Skeletal muscle satellite cell (primary cell): ENCODE measurements around the gene PKD2L2.
"Not testable (repeated sequence)": the region's sequence is repeated elsewhere in the genome, so short reads cannot be mapped to it uniquely, and the experiment has no call there.

Experiments used
- H3K27me3 ChIP-seq: 2 replicates; pipeline ENCODE4 v1.7.0; 2013; ENCODE audit warnings: low read length; ENCODE audit not compliant: control insufficient read depth, insufficient read depth
- H3K36me3 ChIP-seq: 2 replicates; pipeline ENCODE4 v1.7.0; 2013; ENCODE audit warnings: mild to moderate bottlenecking, control low read depth, low read length; ENCODE audit not compliant: insufficient read depth
- H3K4me1 ChIP-seq: 2 replicates; pipeline ENCODE4 v1.7.0; 2013; ENCODE audit warnings: low read length; ENCODE audit not compliant: control insufficient read depth, insufficient read depth
- H3K4me2 ChIP-seq: 2 replicates; pipeline ENCODE4 v1.7.0; 2013; ENCODE audit warnings: mild to moderate bottlenecking, low read length
- H3K4me3 ChIP-seq: 2 replicates; pipeline ENCODE4 v1.7.0; 2013; ENCODE audit warnings: low read length
- H3K9ac ChIP-seq: 2 replicates; pipeline ENCODE4 v1.7.0; 2013; ENCODE audit warnings: mild to moderate bottlenecking, low read depth, low read length, moderate library complexity
- H3K9me3 ChIP-seq: replicated peaks from 2 replicates; pipeline ENCODE4 v1.7.0; 2013; ENCODE audit warnings: mild to moderate bottlenecking, control low read depth, low read length

The PKD2L2 gene

DNA sequence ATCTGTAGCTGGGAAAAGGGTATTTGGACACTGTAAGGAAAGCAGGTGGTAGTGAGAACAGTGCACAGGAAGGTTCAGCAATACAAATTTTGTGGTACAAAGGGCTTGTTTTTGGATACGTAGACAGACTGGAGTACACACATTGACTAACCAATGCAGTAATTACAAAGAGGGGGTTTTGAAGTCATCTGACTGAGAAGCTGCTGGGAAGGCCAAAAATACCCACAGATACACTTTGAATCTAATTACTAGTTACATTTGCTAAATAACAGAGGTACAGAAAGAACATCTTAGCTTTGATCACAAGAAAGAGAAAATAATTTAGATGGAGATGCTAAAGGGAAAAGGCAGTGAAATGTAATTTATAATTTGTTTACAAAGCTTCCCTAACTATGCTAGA lies 45.9 kb downstream of the PKD2L2 start:
- Histone ChIP-seq H3K9me3 (no peaks in the 10 kb centered on the region), H3K4me2 (no peak overlapping the region), H3K27me3 (no peaks in the 10 kb centered on the region), H3K9ac (no peak overlapping the region), H3K4me1 (peaks cover 4% of the 10 kb centered on the region), H3K36me3 (peaks cover 27% of the 10 kb centered on the region), H3K4me3 (no peak overlapping the region)

DNA sequence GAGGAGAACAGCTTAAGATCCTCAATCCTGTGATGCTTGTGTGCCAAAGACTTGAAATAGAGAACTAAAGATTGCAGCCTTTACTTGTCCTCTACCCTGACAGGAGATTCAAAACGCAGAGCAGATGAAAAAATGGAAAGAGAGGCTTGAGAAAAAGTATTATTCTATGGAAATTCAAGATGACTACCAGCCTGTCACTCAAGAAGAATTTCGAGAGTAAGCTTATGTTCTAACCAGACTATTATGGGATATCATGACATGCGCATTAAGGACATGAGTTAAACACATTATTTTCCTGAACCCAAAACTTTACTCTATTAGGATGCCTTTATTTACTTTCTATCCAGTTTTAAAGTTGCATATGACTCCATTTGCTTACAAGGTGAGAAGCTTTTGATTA lies 46.4 kb downstream of the PKD2L2 start:
- peaks cover 4% of the 10 kb centered on the region for H3K4me1 ChIP-seq
- no peaks in the 10 kb centered on the region for H3K9me3 ChIP-seq
- no peak overlapping the region for H3K9ac ChIP-seq
- H3K4me2 ChIP-seq, result no peak overlapping the region
- H3K4me3 ChIP-seq, result no peak overlapping the region
- H3K36me3 ChIP-seq, result peaks cover 31% of the 10 kb centered on the region
- H3K27me3 ChIP-seq, result no peaks in the 10 kb centered on the region

DNA sequence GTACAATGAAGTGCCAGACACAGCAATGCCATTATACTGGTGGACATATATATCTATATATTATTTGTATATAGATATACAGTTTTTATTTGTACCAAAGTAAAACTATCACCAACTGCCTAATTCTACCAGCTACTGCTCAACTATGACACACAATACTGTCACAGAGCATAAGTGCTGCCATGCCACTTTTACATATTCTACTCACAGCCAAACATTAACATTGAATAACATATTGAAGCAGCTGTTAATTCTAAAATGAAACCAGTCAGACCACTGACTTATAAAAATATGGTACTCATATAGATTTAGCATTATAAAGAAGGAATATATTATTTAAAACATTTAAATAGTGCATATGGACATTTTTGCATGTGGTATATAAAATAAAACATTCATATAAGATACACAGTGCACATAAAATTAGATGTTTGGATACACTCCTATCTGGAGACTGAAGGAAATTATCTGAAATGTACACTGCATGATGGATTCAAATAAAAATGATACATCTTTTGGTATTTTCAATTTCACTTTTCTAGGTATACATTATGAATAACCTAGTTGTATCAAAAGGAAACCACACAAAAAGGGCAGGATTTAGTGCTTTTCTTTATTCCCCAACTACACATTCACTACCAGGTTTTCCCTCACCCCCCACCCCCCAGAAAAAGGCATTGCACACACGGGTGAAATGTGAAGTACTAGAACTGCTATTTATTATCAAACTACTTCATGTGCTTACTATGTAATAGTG lies 48.9 kb downstream of the PKD2L2 start:
- Histone ChIP-seq H3K36me3 (peaks cover 54% of the 10 kb centered on the region), H3K4me1 (peaks cover 4% of the 10 kb centered on the region), H3K4me2 (no peak overlapping the region), H3K9me3 (no peaks in the 10 kb centered on the region), H3K27me3 (no peaks in the 10 kb centered on the region), H3K9ac (no peak overlapping the region), H3K4me3 (no peak overlapping the region)

DNA sequence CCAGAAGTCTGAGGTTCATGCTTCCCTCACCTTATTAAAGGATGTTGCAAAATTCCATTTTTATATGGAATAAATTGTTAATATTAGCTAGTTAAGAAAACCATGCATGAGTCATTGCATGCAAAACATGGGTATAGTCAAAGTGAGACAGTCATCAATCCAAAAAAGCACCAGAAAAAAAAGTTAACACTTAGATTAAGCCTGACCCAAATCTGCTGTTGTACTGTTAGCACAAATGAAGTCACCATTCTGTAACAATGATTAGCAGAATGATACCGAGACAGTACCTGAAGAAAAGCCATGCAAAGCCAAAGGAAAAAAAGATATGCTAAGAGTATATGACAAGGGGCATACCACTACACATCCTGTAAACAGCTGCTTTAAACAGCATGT lies 49.5 kb downstream of the PKD2L2 start:
- Histone ChIP-seq H3K27me3 (no peaks in the 10 kb centered on the region), H3K9ac (no peak overlapping the region), H3K9me3 (no peaks in the 10 kb centered on the region), H3K4me3 (no peak overlapping the region), H3K36me3 (peaks cover 57% of the 10 kb centered on the region), H3K4me1 (peaks cover under 1% of the 10 kb centered on the region), H3K4me2 (no peak overlapping the region)

DNA sequence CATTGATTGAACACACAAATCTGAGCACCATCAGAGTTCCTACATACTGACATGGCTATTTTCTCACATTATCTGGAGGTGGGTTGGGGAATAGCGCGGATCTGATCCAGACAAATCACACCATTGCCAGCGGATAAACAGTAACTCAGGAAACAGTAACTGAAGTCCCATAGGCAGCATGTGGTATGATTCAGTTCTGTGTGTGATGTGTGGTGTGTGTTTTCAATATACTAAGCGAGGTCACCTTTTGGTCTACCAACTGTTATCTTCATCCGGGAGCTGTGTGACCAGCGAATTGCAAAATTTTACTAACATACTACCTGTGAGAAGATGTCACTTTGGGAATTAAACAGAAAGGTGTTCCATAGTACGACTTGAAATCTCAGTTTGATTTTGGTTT lies 50.1 kb downstream of the PKD2L2 start:
- no peaks in the 10 kb centered on the region for H3K9me3 ChIP-seq
- H3K36me3 ChIP-seq, result peaks cover 60% of the 10 kb centered on the region
- no peak overlapping the region for H3K4me2 ChIP-seq
- H3K27me3 ChIP-seq, result no peaks in the 10 kb centered on the region
- H3K4me1 ChIP-seq, result no peaks in the 10 kb centered on the region
- no peak overlapping the region for H3K9ac ChIP-seq
- no peak overlapping the region for H3K4me3 ChIP-seq

DNA sequence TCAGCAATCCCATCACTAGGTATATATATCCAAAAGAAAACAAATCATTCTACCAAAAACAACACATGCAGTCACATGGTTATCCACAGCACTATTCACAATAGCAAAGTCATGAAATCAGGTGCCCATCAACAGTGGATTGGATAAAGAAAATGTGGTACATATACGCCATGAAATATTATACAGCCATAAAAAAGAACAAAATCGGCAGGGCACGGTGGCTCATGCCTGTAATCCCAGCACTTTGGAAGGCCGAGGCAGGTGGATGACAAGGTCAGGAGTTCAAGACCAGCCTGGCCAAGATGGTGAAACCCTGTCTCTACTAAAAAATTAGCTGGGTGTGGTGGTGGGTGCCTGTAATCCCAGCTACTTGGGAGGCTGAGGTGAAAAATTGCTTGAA lies 55.0 kb downstream of the PKD2L2 start:
- not testable (repeated sequence) for H3K4me1 ChIP-seq, H3K4me3 ChIP-seq, H3K4me2 ChIP-seq, H3K9me3 ChIP-seq, H3K9ac ChIP-seq, H3K27me3 ChIP-seq
- peaks cover 72% of the 10 kb centered on the region for H3K36me3 ChIP-seq

DNA sequence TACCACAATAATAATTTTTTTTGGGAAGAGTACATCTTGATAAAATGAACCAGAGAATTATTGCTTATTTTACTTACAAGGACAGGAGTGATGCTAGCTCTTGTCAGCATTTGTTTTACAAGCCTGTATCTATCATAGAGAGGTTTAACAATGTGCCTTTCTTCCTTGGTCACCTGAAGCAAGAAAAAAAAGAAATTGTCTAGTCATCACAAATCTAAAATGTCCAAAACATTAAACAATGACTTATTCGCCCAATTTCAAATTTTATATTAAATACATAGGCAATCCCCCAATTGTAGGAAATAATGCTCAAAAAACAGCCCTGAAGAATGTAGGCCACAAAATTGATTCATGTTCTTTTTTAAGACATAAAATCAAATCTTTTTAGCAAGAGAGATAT lies 56.6 kb downstream of the PKD2L2 start:
- no peak overlapping the region for H3K9ac ChIP-seq
- H3K4me3 ChIP-seq, result no peak overlapping the region
- H3K9me3 ChIP-seq, result no peaks in the 10 kb centered on the region
- H3K4me1 ChIP-seq, result no peaks in the 10 kb centered on the region
- H3K36me3 ChIP-seq, result peaks cover 64% of the 10 kb centered on the region
- H3K4me2 ChIP-seq, result no peak overlapping the region
- H3K27me3 ChIP-seq, result no peaks in the 10 kb centered on the region

DNA sequence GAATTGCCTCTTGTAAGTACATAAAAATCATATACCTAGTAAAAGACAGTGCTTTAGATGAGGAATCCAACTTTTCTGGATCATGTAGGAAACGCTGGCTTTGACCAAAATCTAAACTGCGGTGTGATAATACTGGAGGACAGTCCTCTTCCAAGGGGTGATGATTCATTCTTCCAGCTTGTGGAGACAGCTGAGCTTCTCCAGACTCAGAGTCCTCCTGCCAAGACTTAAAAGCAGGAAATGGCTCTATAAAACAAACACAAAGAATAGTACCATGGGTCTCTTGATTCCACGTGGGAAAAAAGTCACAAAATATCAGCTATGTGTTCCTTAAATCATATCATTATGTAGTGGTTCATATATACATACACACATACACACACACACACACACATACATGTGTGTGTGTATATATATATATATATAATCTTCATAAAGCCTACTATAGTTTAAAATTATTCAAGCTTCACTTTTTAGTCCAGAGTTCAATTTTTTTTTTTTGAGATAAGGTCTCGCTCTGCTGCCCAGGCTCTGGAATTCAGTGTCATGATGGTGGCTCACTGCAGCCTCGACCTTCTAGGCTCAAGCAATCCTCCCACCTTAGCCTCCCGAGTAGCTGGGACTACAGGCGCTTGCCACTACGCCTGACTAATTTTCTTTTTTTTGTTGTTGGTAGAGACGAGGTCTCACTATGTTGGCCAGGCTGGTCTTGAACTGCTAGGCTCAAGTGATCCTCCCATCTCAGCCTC lies 65.0 kb downstream of the PKD2L2 start:
- no peaks in the 10 kb centered on the region for H3K9me3 ChIP-seq
- H3K9ac ChIP-seq, result peak overlapping the region; percentile 39
- no peaks in the 10 kb centered on the region for H3K27me3 ChIP-seq
- H3K4me3 ChIP-seq, result peak overlapping the region; percentile 43
- peaks cover 28% of the 10 kb centered on the region for H3K36me3 ChIP-seq
- peaks cover 14% of the 10 kb centered on the region for H3K4me1 ChIP-seq
- H3K4me2 ChIP-seq, result peak overlapping the region; percentile 76

DNA sequence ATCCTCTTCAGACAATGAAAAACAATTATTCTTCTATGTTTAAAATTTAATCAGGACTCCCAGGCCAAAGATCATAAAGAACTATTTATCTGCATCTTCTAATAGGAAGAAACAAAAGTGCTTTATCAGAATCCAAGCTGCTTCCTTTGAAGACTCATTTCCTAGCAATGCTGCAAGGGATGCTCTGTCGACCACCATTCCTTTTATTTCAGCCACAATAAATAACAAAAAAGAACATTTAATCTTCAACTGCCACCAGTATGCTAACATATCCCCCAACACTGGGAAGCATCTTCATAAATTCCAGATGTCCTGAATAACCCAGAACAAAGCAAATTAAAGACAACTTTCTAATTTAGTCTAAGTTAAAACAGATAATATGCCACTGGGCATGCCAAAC lies 68.7 kb downstream of the PKD2L2 start:
- no peaks in the 10 kb centered on the region for H3K27me3 ChIP-seq
- no peaks in the 10 kb centered on the region for H3K9me3 ChIP-seq
- H3K9ac ChIP-seq, result no peak overlapping the region
- H3K4me2 ChIP-seq, result no peak overlapping the region
- peaks cover 25% of the 10 kb centered on the region for H3K36me3 ChIP-seq
- H3K4me1 ChIP-seq, result peaks cover 14% of the 10 kb centered on the region
- no peak overlapping the region for H3K4me3 ChIP-seq

DNA sequence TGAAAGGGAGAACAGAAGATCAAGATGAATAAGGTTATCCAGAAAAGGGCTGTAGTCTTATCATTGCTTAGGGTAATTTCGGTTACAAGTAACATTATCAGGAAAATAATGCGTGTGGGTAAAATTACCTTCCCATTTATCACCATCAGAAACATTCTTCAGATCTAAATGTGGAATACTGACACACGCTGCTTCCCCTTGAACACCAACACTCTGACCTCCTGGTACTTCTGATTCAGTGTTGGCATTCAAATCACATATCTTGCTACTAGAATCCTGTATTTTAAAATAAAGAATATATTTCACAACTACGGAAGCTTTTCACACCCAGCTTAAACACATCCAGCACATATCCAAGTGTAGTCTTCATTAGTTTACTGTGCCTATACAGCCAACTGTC lies 70.2 kb downstream of the PKD2L2 start:
- Histone ChIP-seq H3K27me3 (no peaks in the 10 kb centered on the region), H3K36me3 (peaks cover 19% of the 10 kb centered on the region), H3K4me1 (peaks cover 3% of the 10 kb centered on the region), H3K4me2 (no peak overlapping the region), H3K4me3 (no peak overlapping the region), H3K9ac (no peak overlapping the region), H3K9me3 (no peaks in the 10 kb centered on the region)

DNA sequence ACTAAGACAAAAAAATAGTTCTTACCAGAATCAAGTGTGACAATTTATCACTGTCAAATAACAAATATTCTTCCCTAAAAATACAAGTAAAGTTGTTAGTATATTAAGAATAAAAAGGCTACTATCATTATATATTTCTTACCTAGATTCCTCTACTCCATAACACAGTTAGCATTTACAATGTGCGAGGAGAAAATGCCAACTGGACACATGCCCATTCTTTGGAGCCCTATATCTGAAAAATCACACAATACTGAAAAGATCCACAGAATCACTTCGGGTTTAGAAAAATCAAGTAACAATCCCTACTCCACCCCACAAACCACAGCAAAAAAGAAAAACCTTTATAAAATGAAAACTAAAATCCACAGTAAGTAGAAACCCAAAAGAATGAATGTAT lies 70.9 kb downstream of the PKD2L2 start:
- Histone ChIP-seq H3K36me3 (peaks cover 17% of the 10 kb centered on the region), H3K4me2 (no peak overlapping the region)

DNA sequence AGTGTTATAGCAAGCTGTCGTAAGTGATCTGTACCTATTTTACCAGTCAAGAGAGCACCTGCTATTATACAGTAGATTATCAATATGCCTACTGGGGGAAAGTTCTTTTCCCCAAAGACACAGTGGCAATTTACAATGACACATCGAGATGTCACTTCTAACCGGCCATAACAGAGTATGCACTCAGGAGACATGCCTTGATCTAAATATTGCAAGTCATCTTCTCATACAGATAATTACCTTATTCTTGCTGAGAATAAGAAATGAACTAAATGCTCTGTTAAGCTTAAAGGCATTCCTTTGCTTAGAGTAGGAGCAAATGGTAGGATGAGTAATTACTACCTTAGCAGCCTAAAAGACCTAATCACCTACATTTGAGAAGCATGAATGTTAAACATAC lies 71.6 kb downstream of the PKD2L2 start:
- no peak overlapping the region for H3K9ac ChIP-seq
- H3K36me3 ChIP-seq, result peaks cover 15% of the 10 kb centered on the region
- H3K4me2 ChIP-seq, result no peak overlapping the region
- no peaks in the 10 kb centered on the region for H3K9me3 ChIP-seq
- H3K4me3 ChIP-seq, result no peak overlapping the region
- H3K27me3 ChIP-seq, result no peaks in the 10 kb centered on the region
- no peaks in the 10 kb centered on the region for H3K4me1 ChIP-seq

More for the DNA sequence above, 70.9 kb downstream of the PKD2L2 start:
- no peaks in the 10 kb centered on the region for H3K27me3 ChIP-seq
- no peak overlapping the region for H3K4me3 ChIP-seq
- no peaks in the 10 kb centered on the region for H3K9me3 ChIP-seq
- H3K9ac ChIP-seq, result no peak overlapping the region
- no peaks in the 10 kb centered on the region for H3K4me1 ChIP-seq
